C1 segment of cervical spinal cord (tissue), 14 donors: Measurements from ENCODE around the gene ANAPC5.

Source experiments
- DNase-seq, 14 donors: peaks; one replicate each; lab custom pipeline; 2025; lab: John Stamatoyannopoulos, UW

Gene ANAPC5

DNA sequence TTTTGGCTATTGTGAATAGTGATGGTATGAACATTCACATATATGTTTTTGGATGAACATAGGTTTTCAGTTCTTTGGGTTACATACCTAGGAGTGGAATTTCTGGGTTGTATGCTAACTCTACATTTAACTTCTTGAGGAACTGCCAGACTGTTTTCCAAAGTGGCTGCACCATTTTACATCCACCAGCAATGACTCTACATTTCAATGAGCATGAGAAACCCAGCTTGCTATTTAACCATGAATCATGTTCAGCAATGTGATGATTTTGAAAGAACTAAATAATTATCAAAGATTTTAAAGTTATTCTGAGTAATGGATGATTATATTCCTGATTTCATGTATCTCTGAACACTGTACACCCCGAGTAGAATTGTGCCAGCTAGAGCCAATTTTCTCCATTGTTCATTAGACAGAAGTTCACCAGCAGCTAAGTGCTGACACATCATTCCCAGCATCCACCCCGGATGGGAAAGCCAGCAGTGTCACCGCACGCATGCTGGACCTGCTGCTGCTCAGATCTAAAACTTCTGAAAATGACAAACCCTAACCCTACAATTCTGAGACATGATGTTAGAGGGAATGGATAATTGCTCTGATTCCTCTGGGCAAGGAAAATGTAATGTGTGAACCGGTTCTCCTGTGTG, 13.3 kb upstream of the ANAPC5 start:
- DNase-seq: peak in 1 of 14 donors; percentile 0

- DNase-seq: no peak
Observed at GRCh38 chr12:121364683-121365121, 12.5 kb upstream of the ANAPC5 start.

- no peak for DNase-seq
Observed at GRCh38 chr12:121358073-121358472, 5.9 kb upstream of the ANAPC5 start.

GRCh38 chr12:121357331-121357730, 5.1 kb upstream of the ANAPC5 start:
- no peak for DNase-seq

- DNase-seq: no peak
Observed at GRCh38 chr12:121356657-121357056, 4.4 kb upstream of the ANAPC5 start.

DNA sequence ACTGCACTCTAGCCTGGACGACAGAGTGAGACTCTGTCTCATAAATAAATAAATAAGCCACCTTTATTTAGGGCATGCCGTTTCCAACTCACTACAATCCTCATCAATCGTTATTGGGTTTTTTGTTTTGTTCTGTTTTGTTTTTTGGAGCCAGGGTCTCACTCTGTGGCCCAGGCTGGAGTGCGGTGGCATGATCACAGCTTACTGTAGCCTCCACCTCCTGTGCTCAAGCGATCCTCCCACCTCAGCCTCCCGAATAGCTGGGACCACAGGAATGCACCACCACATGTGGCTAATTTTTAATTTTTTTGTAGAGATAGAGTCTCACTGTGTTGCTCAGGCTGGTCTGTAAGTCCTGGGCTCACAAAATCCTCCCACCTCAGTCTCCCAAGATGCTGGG, 3.6 kb upstream of the ANAPC5 start:
- DNase-seq: no peak

- DNase-seq: no peak
Observed at GRCh38 chr12:121352682-121353018, 439 bp upstream of the ANAPC5 start.

DNA sequence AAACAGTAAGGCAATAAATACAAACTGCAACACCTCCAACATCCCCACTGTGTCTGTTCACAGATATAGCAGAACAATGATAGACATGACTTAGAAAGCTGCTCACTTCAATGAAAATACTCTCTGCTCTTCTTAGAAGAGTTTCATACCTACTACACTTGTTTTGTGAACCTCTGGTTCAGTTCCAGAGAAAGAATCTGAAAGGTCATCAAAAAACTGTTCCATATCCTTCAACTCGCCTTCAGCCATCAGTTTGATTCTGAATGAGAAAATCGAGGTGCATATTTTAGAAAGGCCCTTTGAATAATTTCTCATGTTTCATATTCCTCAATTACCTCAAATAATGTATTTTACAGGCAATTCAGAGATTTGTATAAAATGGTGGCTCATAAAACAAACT, 5.5 kb downstream of the ANAPC5 start:
- DNase-seq: no peak

DNA sequence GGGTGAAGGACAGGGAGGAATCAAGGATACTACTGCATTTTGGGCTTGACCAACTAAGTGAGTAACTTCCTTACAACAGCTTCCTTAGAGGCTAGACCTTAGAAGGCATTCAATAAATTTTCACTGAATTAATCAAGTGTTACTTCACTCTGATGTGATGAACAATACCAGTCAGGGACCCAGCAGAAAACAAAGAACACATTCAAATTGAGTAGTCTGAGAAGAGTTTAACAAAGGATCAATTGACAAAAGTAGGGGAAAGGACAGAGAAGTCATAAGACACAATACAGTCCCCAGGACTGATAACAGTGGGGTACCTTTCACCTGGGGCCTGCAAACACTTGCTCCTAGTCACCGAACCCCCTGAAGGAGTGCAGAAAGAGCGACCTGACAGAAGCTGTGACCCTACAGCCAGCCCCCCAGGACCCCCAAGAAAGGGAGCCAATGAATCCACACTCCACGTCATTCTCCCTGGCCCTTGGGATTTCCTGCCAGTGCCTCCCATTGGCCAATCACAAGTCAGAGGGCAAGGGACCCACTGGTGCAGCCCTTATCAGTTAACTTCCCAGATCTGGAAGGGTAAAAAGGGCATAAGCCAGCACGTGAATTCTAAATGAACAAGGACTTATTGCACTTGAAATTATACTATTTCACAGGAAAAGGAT, 6.9 kb downstream of the ANAPC5 start:
- DNase-seq: peak in 6 of 14 donors; percentile 1 to 35 (median 16)

DNA sequence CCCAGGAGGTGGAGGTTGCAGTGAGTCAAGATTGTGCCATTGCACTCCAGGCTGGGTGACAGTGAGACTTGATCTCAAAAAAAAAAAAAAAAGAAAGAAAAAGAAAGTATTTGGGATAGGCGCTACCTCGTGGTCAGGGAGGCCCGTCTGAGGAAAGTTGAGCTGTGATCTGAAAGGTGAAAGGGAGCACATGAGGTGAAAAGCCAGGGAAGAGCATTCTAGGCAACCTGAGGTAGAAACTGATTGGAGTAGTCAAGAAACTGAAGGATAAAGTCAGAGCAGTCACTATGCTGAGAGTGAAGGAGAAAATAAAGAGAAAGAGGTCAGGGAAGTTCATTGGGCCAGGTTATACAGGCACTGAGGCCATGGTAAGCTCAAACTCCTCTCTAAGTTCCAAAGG, 7.7 kb downstream of the ANAPC5 start:
- DNase-seq: no peak

DNA sequence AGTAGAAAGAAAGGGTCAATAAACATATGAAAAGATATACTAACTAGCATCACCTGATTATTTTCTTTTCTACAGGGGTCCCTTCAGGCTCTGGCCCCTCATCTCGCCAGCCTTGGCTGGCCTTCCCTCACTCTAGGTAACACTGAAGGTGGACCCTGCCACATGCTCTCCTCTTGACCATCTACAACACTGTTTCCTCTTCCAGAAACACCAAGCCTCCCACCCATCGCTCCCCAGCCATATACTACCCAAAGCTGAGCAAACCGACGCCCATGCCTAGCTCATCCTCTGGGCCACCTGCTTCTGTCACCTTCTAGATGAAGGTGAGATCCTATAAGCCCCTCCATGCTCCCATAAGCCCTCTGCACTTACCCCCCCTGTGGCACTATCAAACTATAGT, 14.8 kb downstream of the ANAPC5 start:
- no peak for DNase-seq

DNA sequence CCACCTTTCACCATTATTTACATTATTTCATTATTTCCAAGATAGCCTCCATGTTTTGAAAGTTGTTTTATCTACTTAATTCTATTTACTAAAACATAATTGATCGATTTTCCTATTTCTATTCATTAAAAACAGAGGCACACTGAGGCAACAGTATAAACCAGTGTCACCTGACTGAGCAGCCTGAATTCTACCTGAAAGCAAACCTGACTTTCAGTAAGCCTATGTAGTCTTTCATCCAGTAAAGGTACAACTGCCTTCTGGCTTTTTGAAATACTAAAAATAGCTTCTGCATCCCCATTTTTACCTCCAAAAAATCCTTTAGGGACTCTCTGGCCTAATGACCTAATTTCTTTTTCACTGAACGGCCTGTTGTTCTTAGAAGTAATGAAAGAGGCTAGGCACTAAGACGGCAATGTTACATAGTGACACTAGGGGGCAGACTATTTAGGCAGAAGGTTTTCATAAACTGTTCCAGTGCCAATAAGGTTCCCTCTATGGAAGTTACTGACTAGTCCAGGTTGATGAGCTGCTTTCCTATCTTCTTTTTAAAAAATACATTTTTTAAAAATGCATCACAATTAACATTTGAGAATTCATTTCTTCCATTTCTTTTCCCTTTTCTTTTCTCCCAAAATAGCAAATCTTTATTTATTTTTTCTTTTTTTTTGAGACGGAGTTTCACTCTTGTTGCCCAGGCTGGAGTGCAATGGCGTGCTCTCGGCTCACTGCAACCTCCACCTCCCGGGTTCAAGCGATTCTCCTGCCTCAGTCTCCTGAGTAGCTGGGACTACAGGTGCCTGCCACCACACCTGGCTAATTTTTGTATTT, 17.5 kb downstream of the ANAPC5 start:
- DNase-seq: peak in 1 of 14 donors; percentile 41

DNA sequence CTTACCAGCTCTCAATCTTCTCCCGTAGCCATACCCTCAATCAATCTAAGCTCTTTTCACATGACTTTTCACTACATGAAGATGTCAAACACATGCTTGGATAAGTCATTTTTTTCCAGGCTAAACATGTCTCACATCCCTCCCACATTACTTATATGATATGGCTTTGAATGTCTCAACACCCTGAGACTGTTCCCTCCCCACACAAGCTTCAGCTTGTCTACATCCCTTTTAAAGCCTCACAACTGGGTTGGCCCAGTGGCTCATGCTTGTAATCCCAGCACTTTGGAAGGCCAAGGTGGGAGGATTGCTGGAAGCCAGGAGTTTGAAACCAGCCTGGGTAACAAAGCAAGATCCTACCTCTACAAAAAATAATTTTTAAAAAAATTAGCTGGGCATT, 18.5 kb downstream of the ANAPC5 start:
- no peak for DNase-seq

GRCh38 chr12:121331248-121331647, 21.0 kb downstream of the ANAPC5 start:
- no peak for DNase-seq

- no peak for DNase-seq
Observed at GRCh38 chr12:121330692-121331091, 21.5 kb downstream of the ANAPC5 start.

GRCh38 chr12:121330195-121330594, 22.0 kb downstream of the ANAPC5 start:
- DNase-seq: no peak

DNA sequence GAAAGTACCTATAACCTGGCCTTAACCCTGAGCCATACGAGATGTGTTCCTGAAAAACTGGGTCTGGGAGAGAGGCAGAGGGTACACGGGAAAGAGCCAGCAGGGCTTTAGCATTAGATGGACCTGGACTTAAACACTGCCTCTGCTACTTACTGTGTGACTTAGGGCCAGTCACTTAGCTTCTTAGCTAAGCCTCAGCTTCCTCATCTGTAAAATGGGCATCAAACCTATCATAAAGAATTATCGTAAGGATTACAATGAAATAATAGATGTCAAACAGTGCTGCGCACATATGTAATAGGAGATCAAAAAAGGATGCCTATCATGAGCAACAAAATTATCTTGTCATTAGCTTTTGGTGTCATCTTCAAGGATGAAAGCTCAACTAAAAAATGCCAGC, 23.6 kb downstream of the ANAPC5 start:
- DNase-seq: no peak

DNA sequence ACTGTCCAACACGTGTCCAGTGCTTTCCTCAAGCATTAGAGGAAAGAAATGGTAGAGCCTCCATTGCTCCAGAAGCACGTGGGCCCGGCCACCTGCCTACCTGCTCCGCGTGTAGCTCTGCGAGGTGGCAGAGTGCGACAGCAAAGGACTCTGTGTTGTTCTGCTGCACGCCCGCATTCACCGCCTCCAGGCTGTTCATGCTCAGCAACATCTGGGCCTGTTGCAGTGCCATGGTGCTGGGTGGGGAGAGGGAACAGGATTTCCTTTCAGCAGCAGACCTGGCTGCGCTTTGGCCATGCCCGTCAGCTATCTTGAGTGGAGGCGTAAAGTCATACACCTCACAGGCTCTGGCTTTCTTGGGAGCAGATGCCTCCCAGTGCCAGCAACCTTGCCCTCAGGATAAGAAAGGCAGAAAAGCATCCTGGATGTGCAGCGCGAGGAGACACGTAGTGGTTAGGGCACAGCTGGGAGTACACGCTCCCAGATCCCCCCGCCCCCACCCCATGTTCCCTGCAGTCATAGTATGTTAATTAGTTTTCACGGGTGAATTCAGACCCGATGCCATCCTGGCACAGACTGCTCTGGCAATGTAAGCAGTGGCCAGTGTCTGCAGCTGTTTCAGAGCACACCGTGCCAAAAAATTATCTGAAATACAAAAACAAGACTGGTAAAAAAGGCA, 25.1 kb downstream of the ANAPC5 start:
- peak in 11 of 14 donors; percentile 7 to 47 (median 23) for DNase-seq

DNA sequence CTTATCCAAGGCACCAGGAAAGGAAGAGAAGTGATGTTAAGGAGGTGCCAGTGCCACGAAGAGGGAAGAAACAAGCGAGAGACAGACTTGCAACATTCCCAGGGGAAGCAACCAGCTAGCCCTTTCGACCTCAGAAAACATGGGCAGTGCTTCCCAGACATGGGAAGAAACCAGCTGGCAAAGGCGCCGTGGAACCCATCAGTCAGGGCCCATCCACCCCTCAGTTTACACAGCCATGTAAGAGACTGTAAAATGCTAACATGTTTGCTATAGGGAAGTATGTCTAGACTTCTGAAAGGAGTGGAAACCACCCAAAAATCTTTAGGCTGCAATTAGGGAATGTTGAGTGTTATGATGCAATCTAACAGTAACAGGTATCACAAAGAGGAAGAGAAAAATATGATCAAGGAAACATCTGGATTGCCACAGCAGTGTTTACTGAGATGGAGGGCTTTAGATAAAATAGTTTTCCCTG, 26.3 kb downstream of the ANAPC5 start:
- DNase-seq: no peak

- DNase-seq: no peak
Observed at GRCh38 chr12:121323908-121324307, 28.3 kb downstream of the ANAPC5 start.

GRCh38 chr12:121318121-121318520, 34.1 kb downstream of the ANAPC5 start:
- DNase-seq: no peak

DNA sequence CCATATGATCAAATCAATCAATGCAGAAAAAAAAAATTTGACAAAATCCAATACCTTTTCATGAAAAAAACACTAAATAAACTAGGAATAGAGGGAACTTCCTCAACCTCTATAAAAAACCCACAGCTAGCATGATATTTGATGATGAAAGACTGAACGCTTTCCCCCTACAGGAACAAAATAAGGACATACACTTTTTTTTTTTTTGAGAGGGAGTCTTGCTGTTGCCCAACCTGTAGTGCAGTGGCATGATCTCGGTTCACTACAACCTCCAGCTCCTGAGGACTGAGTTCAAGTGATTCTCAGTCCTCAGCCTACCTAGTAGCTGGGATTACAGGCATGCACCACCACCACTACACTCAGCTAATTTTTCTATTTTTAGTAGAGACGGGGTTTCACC, 37.8 kb downstream of the ANAPC5 start:
- no peak for DNase-seq
